HCEC 1CT (cell line): ENCODE measurements around the gene DENR.
A peak's percentile ranks its signal among the peaks of the same experiment; 100 is the strongest.
"Not testable (repeated sequence)": the region's sequence is repeated elsewhere in the genome, so short reads cannot be mapped to it uniquely, and the experiment has no call there.

ENCODE experiments used
- DNase-seq: peaks from one replicate; pipeline ENCODE4 v3.0.0-alpha.2; 2017

DENR gene

DNA sequence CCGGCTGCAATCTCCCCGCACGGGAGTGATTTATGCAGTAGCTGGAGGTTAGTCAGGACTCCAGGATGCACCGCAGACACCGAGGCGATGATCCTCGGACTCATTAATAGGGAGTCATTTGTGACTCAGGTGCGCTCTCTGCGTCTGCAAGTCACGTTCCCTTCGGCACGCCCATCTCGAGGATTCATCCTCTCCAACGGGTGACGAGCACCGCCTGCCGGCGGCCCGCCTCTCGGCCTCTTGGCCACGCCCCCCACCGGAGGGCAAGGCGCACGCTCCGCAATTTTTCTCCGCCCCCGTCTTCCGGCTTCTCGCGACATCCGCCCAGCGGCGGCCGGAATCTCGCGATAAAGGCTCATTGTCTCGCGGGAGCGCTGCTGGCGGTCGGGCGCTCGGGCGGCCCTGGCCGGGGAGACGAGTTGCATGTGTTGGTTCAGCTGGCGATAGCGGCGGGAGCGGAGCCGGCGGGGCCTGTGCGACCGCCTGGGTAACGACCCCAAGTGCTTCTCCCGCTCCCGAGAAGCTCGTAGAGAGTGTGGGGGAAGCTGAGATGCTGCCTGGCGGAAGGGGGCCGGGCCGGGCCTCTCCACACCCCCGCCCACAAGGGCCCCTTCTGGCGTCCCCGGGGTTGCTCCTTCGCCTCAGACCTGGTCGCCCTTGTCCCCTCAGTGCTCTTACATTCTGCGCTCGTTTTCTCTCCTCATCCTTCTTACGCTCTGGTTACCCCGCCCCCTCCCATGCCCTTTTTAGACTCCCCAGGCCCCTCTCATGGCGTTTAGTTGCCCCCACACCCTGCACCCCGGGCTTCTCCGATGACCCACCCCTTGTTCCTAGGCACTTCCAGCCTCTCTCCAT lies at the start of gene DENR:
DENR (plus strand) TSS at position 361 of the 855 bp plus-strand sequence. CDS start 878 bp downstream, outside the sequence.
- DNase-seq, result peak; percentile 96

DNA sequence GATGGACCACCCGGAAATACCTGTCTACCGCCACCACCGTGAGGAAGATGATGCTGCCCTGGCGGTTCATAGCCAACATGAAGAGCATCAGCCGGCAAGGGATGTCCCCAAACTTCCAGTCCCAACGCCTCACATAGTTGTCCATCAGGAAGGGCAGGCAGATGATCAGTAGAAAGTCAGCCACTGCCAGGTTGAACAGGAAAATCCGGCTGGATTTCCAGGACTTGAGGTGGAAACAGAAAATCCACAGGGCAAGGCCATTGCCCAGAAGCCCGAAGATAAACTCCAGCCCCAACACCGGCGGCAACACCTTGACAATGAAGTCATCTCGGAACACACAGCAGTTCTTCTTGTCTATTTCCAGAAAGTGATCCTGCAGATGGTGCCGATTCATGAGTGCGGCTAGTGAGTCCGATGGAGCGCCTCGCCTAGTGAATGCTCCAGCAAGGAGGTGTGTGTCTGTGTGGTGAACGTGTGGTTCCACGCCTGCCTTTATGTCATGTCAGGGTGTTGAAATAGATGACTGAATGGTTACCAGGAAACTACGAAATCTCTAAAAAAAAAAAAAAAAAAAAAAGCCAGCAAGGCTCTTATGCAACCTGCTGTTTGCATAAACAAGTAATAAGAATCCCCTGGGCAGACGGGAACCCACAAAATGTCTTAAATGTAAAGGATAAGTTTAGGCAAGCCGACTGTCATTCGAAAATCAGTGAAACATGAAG lies 49.6 kb upstream of the DENR start, which contains the start of gene HCAR2:
HCAR2 (minus strand) TSS at position 468 of the 722 bp plus-strand sequence; CDS start at position 394, 74 bp downstream.
- peak; percentile 45 for DNase-seq

- DNase-seq, result not testable (repeated sequence)
Observed at GRCh38 chr12:122703841-122704240, 48.8 kb upstream of the DENR start.

- not testable (repeated sequence) for DNase-seq
Observed at GRCh38 chr12:122709287-122709686, 43.3 kb upstream of the DENR start.

DNA sequence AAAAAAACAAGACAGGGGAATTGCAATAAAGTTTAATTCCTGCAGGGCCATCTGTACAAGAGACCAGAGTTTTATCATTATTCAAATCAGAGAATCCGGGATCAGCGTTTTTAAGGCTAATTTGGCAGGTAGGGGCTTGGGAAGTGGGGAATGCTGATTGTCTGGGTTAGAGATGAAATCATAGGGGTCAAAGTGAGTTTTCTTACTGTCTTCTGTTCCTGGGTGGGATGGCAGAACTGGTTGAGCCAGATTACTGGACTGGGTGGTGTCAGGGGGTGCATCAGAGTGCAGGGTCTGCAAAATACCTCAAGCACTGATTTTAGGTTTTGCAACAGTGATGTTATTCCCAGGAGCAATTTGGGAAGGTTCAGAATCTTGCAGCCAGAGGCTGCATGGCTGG lies 42.3 kb upstream of the DENR start:
- not testable (repeated sequence) for DNase-seq

DNA sequence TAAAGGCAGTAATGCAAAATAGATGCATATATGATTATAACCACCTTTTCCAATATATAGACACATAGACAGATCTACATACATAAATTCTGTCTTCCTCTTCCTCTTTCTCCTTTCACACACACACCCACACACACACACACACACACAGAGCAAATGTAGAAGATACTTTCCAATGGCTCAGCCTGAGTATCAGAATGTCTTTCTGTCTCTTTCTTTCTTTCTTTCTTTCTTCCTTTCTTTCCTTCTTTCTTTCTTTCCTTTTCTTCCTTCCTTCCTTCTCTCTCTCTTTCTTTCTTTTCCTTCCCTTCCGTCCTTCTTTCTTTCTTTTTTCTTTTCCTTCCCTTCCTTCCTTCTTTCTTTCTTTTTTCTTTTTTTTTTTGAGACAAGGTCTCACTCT lies 41.4 kb upstream of the DENR start:
- not testable (repeated sequence) for DNase-seq

GRCh38 chr12:122713491-122714188 lies 39.0 kb upstream of the DENR start:
- DNase-seq, result not testable (repeated sequence)

DNA sequence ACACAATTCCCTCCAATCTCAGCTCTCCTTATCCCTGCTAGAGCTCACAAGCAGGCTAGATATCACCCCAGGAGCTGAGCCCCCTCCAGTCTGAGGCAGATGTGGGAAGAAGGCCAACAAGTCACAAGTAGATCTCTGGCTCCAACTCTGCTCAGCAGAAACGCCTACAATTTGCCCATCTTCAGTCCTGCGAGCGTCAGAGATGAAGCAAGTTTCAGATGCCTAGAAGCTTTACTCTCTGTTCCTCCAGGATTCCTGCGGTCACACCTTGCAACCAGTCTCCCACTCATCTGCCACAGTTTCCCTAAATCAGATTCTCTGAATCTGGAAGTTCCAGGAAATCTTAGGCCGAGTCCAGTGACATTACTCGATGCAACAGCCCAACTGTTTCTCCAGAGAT lies 37.4 kb upstream of the DENR start:
- DNase-seq, result not testable (repeated sequence)

GRCh38 chr12:122716658-122717057 lies 36.0 kb upstream of the DENR start, which contains the start of gene HCAR3:
TSS of gene HCAR3 (minus strand) at chr12:122716811. CDS start at chr12:122716737, 74 bp downstream.
- not testable (repeated sequence) for DNase-seq

- peak; percentile 68 for DNase-seq
Observed at GRCh38 chr12:122721057-122721545, 31.5 kb upstream of the DENR start.

GRCh38 chr12:122722387-122722786 lies 30.2 kb upstream of the DENR start:
- no peak for DNase-seq

- no peak for DNase-seq
Observed at GRCh38 chr12:122724641-122725243, 27.9 kb upstream of the DENR start.

GRCh38 chr12:122725452-122726079 lies 27.1 kb upstream of the DENR start:
- DNase-seq, result no peak

DNA sequence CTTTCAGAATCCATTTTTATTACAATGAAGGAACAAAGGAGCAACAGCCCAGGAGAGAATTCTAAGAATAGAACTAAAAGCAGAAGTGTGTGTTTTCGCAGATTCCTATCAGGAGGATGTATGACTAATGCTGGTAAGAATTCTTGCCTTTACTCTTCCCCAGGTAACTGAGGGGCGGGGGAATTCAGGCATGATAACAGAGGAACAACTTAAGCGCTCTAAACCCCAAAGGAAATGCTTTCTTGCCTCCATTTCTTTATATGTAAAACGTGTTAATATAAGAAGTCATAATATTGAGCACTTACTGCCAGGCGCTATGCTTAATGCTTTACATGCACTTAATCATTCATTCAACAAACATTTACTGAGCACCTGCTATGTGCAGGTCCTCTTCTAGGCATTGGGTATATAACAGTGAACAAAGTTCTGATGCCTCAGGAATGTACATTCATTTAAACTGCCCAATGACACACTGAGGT lies 26.5 kb upstream of the DENR start:
- DNase-seq, result no peak

GRCh38 chr12:122729583-122730214 lies 22.9 kb upstream of the DENR start:
- no peak for DNase-seq

GRCh38 chr12:122730215-122731014 lies 22.2 kb upstream of the DENR start, which contains the start of gene HCAR1:
TSS of gene HCAR1 (minus strand) at chr12:122730844. CDS start at chr12:122730339, 505 bp downstream.
- no peak for DNase-seq

GRCh38 chr12:122732170-122732569 lies 20.5 kb upstream of the DENR start:
- no peak for DNase-seq

- no peak for DNase-seq
Observed at GRCh38 chr12:122732611-122733010, 20.0 kb upstream of the DENR start.

- no peak for DNase-seq
Observed at GRCh38 chr12:122738571-122738970, 14.1 kb upstream of the DENR start.

GRCh38 chr12:122740351-122740750 lies 12.3 kb upstream of the DENR start:
- DNase-seq, result no peak
